HuH-7 (cell line): ENCODE data around the gene MALT1.
"Not testable (repeated sequence)": the region's sequence is repeated elsewhere in the genome, so short reads cannot be mapped to it uniquely, and the experiment has no call there.

ENCODE experiments used
- DNase-seq: peaks from one replicate; pipeline ENCODE4 v3.0.0; 2011; ENCODE audit warnings: low spot score

Gene MALT1

DNA sequence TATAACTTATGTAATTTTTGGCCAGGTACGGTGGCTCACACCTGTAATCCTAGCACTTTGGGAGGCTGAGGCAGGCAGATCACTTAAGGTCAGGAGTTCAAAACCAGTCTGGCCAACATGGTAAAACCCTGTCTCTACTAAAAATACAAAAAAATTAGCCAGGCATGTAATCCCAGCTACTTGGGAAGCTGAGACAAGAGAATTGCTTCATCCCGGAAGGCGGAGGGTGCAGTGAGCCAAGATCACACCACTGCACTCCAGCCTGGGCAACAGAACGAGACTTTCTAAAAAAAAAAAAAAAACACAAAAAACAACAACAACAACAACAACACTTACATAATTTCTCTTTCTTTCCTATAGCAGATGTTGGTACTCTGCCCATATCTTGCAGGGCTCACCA is 105.3 kb downstream of the MALT1 start:
- not testable (repeated sequence) for DNase-seq

DNA sequence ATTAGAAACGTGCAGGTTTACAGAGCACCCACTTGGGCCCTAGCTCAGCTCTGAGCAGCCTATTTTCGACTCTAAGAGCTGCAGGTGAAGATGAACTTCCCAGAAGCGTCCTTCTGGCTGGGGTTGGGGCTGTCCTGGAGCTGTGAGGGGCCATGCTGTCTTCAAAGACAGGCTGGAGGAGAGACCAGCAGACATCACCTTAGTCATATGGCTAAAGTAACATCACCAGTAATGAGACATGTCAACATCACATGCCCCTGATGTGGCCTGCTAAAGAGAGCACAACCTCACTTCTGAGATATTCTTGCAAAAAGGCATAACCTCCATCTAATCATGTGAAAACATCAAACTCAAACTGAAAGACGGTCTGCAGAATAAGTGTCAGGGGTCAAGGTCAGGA is 106.2 kb downstream of the MALT1 start:
- no peak for DNase-seq

GRCh38 chr18:58779529-58779928 is 108.3 kb downstream of the MALT1 start:
- DNase-seq = no peak

- no peak for DNase-seq
Measured at GRCh38 chr18:58780045-58780444, 108.8 kb downstream of the MALT1 start.

GRCh38 chr18:58781627-58782194 is 110.4 kb downstream of the MALT1 start:
- DNase-seq = peak; percentile 43

GRCh38 chr18:58784601-58785137 is 113.4 kb downstream of the MALT1 start:
- DNase-seq = no peak

DNA sequence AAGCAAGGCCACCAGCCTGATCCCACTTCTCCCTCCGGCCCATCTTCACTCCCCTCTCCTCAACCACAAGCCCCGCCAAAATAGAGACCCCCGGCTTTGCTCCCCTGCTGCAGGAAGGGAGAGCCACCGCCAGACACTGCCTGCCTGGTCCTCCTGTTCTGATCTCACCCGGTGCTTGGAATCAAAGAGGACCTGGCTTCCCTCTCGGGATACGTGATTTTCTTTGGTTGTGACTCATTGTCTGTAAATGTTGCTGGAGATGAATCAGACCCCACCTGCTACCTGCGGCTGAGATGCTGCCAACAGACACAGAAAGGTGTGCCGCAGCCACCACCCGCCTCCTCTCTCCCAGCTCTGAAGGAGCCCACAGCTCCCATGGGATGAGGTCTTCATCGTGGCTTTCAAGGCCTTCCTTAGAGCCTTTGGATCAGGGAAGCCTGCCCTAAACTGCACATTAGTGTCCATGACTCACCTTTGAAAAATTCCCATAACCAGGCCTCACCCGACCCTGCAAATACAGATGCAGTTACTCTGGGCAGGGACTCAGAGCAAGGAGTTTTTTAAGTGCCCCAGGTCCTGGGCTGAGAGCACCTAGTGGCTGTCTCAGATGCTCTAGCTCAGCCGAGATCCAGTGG is 114.0 kb downstream of the MALT1 start:
- DNase-seq = no peak

DNA sequence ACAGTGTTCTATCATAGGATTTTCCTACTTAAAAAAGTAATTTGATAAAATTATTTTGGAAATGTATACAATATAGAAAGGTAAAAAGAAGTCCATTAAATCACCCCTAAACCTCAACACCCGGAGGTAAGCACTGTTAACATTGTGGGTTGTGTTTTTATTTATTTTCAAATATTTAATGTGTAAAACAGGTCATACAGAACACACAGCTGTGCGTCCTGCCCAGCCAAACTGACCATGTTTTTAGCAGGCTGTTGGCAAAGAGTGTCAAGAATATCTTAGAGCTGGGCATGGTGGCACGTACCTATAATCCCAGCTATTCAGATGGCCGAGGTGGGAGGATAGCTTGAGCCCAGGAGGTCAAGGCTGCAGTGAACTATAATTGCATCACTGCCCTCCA is 114.6 kb downstream of the MALT1 start:
- DNase-seq = no peak

GRCh38 chr18:58787536-58788149 is 116.4 kb downstream of the MALT1 start:
- DNase-seq = no peak

- DNase-seq = no peak
Measured at GRCh38 chr18:58788470-58788869, 117.2 kb downstream of the MALT1 start.

DNA sequence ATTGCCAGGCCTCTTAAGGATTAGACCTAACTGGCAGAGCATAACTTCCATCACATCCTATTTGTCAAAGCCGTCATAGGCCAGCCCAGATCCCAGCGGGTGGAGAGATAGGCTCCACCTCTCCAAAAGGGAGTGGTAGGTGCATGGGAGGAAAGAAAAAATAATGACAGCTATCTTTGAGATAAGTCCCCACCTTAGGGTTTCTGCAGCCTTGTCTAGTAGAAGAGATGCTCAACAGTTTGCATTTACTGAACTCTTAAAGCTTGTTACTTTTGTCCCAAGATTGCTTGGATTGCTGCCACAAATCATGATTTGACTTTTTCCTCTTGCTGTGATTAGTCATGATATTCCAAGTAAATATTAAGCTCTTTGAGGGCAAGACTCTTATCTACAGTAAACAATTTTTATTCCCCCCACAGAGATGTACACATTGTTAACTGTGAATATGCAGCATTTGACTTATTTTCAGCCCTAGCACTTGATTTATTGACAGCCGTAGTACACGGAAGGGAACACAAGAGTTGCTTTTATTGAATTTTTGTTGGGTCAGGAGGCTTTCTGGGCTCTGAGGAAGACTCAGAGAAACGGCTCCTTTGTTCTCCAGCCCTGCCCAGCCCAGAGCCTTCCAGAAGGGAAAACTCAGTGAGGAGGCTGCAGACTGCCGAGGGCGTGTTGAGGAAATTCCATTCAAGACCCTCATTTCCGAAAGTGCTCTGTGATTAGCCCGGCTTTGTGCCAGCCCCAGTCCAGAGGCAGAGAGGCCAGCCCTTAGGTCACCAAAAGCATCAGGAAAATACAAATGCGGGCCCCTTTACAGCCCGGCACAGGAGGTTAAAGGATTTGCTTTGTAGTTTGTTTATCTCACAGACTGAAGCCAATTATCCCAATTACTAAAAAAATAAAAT is 118.0 kb downstream of the MALT1 start:
- DNase-seq = peak; percentile 46

GRCh38 chr18:58789876-58790240 is 118.6 kb downstream of the MALT1 start:
- no peak for DNase-seq

- DNase-seq = no peak
Measured at GRCh38 chr18:58792086-58792485, 120.8 kb downstream of the MALT1 start.

DNA sequence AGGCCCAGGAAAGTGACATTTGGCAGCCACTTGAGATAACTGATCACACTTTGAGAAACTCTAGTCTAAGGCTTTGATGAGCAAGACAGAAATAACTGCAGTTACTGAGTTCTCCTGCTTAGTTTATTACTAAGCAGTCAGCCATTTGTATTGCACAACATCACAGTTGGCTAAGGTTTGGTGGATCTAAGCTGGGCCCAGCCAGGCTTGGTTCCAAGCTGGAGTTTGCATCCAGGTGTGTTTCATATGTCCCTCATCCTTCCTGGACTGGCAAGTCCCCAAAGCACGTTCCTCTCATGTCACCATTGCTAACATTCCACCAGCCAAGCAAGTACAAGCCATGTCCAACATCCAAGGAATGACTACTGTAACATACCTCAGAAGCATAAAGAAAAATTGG is 122.1 kb downstream of the MALT1 start:
- no peak for DNase-seq

- DNase-seq = no peak
Measured at GRCh38 chr18:58796220-58796619, 125.0 kb downstream of the MALT1 start.

- no peak for DNase-seq
Measured at GRCh38 chr18:58800582-58800981, 129.3 kb downstream of the MALT1 start.

DNA sequence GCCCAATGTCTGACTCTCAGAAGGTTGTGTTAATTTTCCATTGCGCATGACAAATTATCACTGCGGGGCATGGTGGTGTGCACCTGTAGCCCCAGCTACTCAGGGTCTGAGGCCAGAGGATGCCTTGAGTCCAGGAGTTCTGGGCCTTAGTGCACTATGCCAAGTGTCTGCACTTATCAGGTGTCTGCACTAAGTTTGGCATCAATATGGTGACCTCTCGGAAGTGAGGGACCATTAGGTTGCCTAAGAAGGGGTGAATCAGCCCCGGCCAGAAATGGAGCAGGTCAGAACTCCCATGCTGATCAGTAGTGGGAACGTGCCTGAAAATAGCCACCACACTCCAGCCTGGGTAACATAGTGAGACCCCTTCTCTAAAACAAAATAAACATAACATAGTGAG is 131.7 kb downstream of the MALT1 start:
- DNase-seq = no peak

DNA sequence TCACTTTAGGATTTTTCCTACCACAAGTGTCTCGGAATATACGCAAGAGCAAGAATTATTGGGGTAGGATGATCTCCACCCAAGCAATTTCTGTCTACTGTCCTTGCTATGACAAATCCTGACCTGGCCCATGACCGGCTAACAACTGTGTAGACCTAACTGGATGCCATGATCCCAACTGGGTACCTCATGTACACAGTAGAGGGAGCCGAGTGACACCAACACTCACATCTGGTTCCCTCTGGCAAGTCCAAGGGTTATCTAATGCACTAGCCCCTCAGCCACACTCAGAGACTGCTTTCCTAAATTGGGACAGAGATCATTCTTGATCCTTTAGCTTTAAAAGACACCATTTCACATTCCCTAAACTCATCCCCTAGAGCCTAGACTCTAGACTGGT is 132.7 kb downstream of the MALT1 start:
- no peak for DNase-seq
